ENCODE measurements around the gene IQSEC1. TPM values are rescaled to one million over a fixed set of nuclear protein-coding genes. Genes with fewer than 3 reads are reported as not detected.

Gene IQSEC1
- total and polyA plus RNA-seq, 7 donors, result 2.5 to 39.1 (median 23.9) TPM

DNA sequence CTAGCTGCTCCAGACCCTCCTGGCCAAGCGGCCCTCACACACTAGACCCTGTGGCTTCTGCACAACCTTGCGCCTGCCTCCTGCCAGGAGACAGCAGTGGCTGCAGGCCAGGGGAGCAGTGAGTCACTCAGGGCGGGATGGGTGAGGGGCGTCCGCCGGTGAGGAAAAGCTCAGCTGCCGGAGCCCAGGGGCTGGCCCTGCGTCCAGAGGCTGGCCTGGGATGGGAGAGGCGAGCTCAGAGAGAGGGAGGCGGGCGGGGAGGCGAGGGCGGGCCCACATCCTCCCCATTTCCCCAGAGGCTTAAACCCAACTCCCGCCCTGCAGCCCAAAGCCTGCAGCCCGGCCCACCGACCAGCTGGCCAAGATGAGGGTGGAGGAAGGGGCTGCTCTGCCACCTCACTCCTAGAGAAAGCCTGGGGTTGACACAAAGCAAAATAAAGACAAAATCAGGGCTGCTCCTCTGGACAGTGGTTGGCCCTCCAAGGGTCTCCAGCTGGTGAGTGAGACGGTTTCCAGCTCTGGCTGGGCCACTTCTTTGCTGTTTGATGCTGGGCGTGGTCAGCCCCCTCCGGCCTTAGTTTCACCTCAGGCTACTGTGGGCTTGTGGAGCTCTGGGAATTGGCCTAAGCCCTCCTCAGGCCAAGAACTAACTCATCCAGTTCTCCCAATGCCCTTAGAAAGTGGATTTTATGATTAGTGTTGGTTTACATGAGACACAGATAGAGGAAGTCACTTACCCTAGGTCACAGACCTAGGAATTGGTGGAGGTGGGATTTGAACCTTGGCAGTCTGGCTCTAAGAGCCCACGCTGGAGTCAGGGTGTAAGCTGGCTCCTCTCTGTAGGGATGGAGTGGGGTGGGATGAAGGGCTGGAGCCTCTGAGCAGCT is 50.6 kb downstream of the IQSEC1 start:
- intact Hi-C loops (cut with DNase I), result no loop called here
- 57 to 60% methylated on average over 20 of the region's 20 CpGs for WGBS, 2 donors
- Histone ChIP-seq H3K27ac (peak overlapping the region in 3 of 4 donors; percentile 42 to 60 (median 50)), H3K4me3 (peak overlapping the region in 2 of 4 donors; percentile 4 to 17), H3K4me1 (peaks cover 0 to 45% (median 30%) of the 10 kb centered on the region in 4 donors), H3K9me3 (no peaks in the 10 kb centered on the region), H3K36me3 (no peaks in the 10 kb centered on the region), H3K27me3 (no peaks in the 10 kb centered on the region)
- TF ChIP-seq, protein P1, sequence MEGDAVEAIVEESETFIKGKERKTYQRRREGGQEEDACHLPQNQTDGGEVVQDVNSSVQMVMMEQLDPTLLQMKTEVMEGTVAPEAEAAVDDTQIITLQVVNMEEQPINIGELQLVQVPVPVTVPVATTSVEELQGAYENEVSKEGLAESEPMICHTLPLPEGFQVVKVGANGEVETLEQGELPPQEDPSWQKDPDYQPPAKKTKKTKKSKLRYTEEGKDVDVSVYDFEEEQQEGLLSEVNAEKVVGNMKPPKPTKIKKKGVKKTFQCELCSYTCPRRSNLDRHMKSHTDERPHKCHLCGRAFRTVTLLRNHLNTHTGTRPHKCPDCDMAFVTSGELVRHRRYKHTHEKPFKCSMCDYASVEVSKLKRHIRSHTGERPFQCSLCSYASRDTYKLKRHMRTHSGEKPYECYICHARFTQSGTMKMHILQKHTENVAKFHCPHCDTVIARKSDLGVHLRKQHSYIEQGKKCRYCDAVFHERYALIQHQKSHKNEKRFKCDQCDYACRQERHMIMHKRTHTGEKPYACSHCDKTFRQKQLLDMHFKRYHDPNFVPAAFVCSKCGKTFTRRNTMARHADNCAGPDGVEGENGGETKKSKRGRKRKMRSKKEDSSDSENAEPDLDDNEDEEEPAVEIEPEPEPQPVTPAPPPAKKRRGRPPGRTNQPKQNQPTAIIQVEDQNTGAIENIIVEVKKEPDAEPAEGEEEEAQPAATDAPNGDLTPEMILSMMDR (IDR thresholded peaks at IDR 0.05), result no peak
- TF ChIP-seq POLR2A (IDR thresholded peaks at IDR 0.05) (no peak), POLR2AphosphoS5 (IDR thresholded peaks at IDR 0.05) (peak in 1 of 4 donors; percentile 19)
- DNase-seq, result peak; percentile 89

DNA sequence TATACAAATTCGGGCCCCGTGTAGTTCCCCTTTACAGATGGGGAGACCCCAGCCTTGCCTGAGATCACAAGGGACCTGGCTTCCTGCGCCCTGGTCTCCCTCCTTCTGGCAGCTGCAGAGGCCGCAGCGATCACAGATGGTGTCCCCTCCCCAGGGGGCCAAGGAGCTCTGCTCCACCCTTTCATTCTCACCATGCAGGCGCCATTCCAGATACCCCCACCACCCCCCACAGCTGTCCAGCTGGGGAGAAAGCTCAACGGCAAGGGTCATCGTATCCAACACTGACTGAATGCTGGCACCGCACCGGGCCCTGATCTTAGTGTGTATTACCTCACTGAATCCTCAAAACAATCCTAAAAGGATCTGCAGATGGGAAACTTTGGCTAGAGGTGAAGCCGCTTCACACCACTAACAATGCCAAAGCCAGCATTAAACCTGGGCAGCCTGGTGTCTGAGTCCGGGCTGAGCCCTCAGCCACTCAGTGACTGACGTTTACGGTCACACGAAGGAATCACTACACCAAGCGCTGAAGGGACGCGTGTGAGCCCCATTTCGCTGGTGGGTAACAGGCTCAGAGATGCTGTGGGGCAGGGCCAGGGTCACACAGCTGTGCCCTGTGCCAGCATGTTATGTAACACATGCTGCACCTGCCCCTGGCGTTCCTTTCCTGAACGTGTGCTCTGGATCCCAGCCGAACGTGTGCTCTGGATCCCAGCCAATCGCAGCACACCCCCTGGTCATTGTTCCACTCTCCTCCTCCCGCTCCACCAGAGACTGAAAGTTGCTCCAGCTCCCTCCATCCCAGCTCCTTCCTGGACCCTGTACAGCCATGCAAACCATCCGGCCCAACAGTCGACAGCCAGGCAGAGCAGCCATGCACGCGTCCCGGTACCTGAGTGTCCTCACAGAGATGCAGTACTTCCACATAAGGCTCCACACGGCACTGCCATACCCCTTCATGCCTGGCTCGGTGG is 51.8 kb downstream of the IQSEC1 start:
- TF ChIP-seq, protein P1 (IDR thresholded peaks at IDR 0.05), result no peak
- TF ChIP-seq POLR2A (IDR thresholded peaks at IDR 0.05), result no peak
- TF ChIP-seq POLR2AphosphoS5 (IDR thresholded peaks at IDR 0.05), result no peak
- TF ChIP-seq EP300 (IDR thresholded peaks at IDR 0.05), result no peak
- Histone ChIP-seq H3K4me3 (peak overlapping the region in 2 of 4 donors; percentile 4 to 17), H3K27ac (peak overlapping the region in 3 of 4 donors; percentile 42 to 60 (median 50)), H3K27me3 (no peaks in the 10 kb centered on the region), H3K4me1 (peaks cover 0 to 45% (median 30%) of the 10 kb centered on the region in 4 donors), H3K36me3 (no peaks in the 10 kb centered on the region), H3K9me3 (no peaks in the 10 kb centered on the region)
- intact Hi-C loops (cut with DNase I), result no loop called here
- peak; percentile 70 for DNase-seq
- WGBS, 2 donors, result 40 to 58% methylated on average over 32 of the region's 32 CpGs

DNA sequence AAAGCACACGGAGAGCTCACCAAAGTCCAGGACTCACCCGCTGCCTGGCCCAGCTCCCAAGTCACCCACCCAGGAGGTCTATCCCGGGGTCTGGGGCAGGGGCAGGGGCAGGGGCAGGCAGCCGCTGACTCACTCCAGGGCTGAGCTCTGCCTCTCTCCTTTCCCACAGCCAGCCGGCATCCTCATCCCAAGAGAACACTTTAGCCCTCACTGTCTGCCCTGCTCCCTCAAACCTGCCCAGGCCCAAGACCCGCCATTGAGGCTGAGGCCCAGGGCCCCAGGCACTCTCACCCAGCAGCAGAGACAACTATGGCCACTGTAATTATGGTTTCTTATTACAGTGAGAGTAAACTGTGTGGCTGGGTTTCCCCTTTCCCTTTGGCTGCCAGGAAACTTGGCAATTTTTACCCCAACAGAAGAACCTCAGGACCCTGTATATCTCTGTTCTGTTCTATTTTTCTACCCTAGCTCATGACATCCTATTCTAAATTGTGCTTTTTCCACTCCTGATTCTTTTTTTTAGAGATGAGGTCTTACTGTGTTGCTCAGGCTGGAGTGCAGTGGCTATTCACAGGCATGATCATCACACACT is 53.0 kb downstream of the IQSEC1 start:
- Histone ChIP-seq H3K27ac (no peak overlapping the region), H3K9me3 (no peaks in the 10 kb centered on the region), H3K4me1 (peaks cover 0 to 51% (median 30%) of the 10 kb centered on the region in 4 donors), H3K27me3 (no peaks in the 10 kb centered on the region), H3K36me3 (no peaks in the 10 kb centered on the region), H3K4me3 (no peak overlapping the region)
- intact Hi-C loops (cut with DNase I), result no loop called here
- DNase-seq, result peak; percentile 50
- WGBS, 2 donors, result 82 to 90% methylated on average over 6 of the region's 6 CpGs
- TF ChIP-seq POLR2AphosphoS5 (IDR thresholded peaks at IDR 0.05) (no peak), POLR2A (IDR thresholded peaks at IDR 0.05) (no peak), EP300 (IDR thresholded peaks at IDR 0.05) (no peak)
- TF ChIP-seq, protein P1 (IDR thresholded peaks at IDR 0.05), result no peak

DNA sequence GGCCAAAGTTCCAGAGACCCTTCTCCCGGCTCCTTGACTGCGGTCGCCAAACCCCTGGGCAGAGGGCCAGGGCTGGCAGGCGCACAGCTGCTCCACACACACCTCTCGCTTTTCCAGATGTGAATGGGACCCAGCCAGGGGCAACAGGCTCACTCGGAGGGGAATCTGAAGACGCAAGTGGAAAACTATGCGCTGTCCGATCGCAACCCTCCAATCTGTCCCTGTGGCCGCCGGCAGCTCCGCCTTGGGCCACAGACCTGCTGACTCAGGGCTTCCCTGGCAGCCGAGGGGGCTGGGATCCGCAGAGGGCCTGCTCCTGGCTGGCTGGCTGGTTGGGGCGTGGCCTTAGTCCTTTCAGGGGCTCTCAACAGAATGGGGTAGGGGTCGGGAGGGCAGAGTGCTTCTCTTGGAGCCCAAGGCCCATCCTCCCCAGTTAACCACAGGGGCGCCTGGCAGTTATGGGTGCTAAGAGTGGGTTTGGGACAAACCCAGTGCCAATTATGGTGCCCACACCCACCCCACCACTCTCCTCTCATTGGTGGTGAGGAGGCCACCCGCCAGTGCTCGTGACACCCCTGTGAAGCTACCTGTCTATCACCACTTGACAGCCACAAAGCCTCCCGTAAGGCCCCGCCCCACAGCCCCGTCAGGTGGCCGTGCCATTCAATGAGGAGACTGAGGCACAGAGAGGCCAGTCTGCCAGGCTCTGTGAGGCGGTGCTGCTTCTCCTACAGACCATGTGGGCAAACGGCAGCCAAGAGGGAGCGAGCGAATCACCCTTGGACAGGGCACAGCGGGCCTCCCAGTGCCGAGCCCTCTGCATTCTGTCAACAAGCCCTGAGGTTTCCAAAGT is 53.8 kb downstream of the IQSEC1 start:
- H3K4me3 ChIP-seq, result peak overlapping the region in 3 of 4 donors; percentile 17 to 30 (median 23)
- H3K36me3 ChIP-seq, result no peaks in the 10 kb centered on the region
- DNase-seq, result peak; percentile 85
- no peaks in the 10 kb centered on the region for H3K27me3 ChIP-seq
- no peaks in the 10 kb centered on the region for H3K9me3 ChIP-seq
- peak overlapping the region in 3 of 4 donors; percentile 39 to 64 (median 45) for H3K27ac ChIP-seq
- TF ChIP-seq POLR2AphosphoS5 (IDR thresholded peaks at IDR 0.05) (no peak), EP300 (IDR thresholded peaks at IDR 0.05) (no peak), POLR2A (IDR thresholded peaks at IDR 0.05) (no peak)
- TF ChIP-seq, protein P1 (IDR thresholded peaks at IDR 0.05), result no peak
- WGBS, 2 donors, result 63 to 74% methylated on average over 30 of the region's 30 CpGs
- intact Hi-C loops (cut with DNase I), result no loop called here
- peaks cover 0 to 51% (median 30%) of the 10 kb centered on the region in 4 donors for H3K4me1 ChIP-seq

All from sigmoid colon (tissue), 7 donors.